ENCODE results near the gene PCBP3. TPM values are rescaled to one million over a fixed set of nuclear protein-coding genes. Genes with fewer than 3 reads are reported as not detected.

PCBP3 gene
- total RNA-seq, 1 donor: 7.0 TPM

DNA sequence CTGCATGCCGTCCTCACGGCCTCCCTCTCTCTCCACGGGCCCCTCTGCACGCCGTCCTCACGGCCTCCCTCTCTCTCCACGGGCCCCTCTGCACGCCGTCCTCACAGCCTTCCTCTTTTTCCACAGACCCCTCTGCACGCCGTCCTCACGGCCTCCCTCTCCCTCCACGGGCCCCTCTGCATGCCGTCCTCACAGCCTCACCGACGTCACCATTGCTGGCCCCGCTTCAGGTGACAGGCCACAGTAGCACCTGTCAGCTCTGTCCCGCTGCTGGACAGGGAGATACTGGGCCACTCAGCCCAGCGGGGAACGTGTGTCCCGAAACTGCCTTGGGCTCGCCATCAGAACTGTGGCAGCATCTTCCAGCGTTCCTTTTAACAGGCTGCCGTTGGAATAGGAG, 255.3 kb downstream of the PCBP3 start:
- no peak for DNase-seq (ENCODE audit: low read depth in 2 of 3, low spot score in 2 of 3)

GRCh38 chr21:45899317-45900033, 255.9 kb downstream of the PCBP3 start:
- no peak for DNase-seq (ENCODE audit: low read depth in 2 of 3, low spot score in 2 of 3)

DNA sequence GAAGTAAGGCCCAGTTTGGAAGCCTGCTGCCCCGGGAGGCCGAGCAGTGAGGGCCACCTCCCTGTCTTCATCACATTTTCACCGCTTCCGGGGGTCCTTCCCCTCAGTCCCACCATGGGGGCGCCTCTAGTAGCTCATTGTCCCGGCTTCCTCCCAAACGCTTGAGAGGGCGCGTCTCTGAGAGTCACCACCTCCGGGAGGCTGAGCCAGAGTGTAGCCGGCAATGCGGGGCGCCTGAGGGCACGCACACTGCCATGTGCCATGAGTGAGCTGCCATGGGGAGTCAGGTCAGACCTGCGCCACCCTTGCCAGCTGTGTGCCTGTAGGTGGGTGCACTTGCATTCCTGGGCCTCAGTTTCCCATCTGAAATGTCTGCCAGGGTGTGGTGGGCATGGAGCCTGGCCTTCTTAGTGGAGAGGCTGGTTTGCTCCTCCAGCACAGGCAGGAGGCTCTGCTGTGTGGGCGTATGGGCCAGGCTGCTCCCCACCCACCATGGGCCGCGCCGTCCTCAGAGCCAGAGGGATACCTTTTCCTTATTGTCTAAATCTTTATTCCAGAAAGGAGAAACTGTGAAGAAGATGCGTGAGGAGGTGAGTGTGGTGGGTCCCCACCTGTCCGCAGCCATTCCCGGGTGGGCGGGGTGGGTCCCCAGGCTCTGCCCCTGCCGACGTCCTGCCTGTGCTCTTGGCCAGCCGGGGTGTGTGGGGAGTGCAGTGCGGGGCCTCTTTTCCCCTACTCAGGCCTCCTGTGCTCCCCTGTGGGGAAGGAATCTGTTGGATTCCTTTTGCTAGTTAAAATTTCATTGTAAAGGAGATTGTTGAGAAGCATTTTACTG, 256.7 kb downstream of the PCBP3 start:
- DNase-seq (ENCODE audit: low read depth in 2 of 3, low spot score in 2 of 3): no peak

GRCh38 chr21:45901061-45901690, 257.7 kb downstream of the PCBP3 start:
- DNase-seq (ENCODE audit: low read depth in 2 of 3, low spot score in 2 of 3): no peak

DNA sequence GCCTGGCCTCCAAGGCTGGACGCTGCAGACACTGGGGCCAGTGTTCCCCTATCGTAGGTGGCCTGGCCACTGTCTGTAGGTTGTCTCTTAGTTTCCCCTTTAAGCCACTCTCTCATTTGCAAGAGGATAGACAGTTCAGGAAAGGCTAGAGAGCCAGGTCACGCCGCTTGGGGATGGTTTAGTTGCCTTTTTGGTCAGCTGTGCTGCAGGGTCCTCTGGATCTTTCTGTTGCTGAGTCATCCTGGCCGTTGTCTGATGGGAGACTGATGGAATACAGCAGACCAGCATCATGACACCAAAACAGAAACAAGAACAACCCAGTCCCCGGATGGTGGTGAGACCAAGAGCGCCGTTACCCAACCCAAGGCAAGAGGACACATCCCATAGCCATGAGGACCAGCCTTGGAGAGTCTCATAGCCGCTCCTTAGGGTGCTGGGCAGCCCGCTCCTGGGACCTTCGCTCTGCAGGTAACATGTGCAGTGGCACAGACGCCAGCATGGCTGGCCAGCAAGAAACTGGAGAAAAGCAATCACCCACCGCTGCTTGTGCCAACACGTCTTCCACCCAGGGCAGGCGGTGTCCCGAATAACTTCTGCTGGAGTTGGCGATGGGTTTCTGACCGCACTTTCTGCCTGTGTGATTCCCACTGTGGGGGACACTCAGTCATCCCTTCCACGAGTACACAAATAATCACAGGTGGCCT, 258.9 kb downstream of the PCBP3 start:
- no peak for DNase-seq (ENCODE audit: low read depth in 2 of 3, low spot score in 2 of 3)

- no peak for DNase-seq (ENCODE audit: low read depth in 2 of 3, low spot score in 2 of 3)
Measured at GRCh38 chr21:45905196-45905595, 261.7 kb downstream of the PCBP3 start.

DNA sequence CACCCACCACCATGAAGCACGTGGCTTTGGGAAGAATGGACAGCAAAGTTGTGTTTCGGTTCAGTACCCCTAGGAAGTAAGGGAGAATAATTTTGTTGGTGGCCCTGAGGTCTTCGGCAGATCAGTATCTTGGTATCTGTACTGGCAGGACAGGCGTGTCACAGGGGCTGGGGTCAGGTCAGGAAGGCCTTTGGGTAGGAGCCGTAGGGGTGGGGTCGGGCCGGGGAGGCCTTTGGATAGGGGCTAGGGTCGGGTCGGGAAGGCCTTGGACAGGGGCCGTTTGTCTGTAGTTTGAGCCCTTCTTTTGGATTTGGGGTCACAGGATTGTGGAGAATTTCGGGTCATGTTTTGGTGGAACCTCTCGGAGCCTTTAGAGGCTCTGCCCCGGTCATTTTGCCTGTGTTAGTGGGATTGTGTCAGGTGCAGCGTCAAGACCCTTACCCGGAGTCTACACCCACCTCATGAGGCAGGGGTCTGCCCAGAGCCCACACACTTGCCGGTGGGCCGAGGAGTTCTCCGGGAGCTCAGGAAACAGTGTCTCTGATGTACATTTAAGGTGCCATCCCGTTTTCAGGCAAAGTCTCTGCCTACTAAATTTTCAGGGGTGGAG, 262.8 kb downstream of the PCBP3 start:
- no peak for DNase-seq (ENCODE audit: low read depth in 2 of 3, low spot score in 2 of 3)

DNA sequence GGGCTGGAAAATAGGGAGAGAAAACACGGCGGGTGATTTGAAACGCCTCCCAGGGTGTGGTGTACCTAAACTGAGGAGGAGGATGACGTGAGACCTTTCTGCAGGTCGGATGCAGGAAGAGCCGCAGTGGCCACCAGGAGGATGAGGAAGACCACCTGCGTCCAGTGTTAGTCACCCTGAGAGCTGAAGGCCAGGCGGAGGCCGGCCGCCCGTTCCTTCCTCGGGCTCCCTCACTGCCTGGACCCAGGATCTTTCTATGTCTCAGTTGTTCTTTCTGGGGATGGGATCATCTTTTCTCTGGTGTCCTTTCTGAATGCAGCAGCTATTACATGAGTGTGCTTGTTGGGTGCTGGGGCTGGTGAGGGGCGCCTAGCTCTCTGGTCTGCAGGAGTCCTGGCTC, 263.3 kb downstream of the PCBP3 start:
- no peak for DNase-seq (ENCODE audit: low read depth in 2 of 3, low spot score in 2 of 3)

- no peak for DNase-seq (ENCODE audit: low read depth in 2 of 3, low spot score in 2 of 3)
Measured at GRCh38 chr21:45908536-45909237, 265.2 kb downstream of the PCBP3 start.

DNA sequence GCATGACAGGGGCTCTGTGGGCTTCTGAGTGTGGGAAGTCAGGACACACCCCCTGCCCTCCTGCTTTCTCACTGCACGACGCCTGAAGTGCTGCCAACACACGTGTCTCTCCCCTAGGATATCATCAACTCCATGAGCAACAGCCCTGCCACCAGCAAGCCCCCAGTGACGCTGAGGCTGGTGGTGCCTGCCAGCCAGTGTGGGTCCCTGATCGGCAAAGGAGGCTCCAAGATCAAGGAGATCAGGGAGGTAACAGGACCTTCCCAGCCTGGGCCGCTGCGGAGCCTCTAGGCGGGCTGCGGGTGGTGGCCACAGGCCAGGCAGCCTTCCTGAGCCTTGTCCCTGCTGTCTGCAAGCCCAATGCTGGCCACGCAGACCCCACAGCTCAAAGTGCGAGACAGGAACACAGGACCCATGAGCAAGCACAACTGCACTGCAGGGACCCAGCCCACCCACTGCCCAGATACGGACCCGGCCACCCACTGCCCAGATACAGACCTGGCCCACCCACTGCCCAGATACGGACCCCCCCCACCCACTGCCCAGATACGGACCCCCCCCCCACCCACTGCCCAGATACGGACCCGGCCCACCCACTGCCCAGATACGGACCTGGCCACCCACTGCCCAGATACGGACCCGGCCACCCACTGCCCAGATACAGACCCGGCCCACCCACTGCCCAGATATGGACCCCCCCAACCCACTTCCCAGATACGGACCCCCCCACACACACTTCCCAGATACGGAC, 265.9 kb downstream of the PCBP3 start:
- DNase-seq (ENCODE audit: low read depth in 2 of 3, low spot score in 2 of 3): no peak

DNA sequence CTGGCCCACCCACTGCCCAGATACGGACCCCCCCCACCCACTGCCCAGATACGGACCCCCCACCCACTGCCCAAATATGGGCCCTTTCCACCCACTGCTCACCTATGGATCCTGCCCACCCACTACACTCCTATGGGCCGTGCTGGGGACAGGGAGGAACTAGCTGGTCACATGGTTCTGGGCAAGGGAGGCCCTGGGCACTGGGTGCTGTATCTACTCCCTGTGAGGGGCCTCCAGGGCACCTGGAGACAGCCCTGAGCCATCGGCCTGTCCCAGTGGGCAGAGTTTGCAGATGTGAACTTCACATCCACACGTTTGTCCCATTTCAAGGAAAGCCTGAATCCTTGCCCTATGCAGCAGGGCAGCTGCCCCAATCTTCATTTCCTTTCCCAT, 266.6 kb downstream of the PCBP3 start:
- no peak for DNase-seq (ENCODE audit: low read depth in 2 of 3, low spot score in 2 of 3)

DNA sequence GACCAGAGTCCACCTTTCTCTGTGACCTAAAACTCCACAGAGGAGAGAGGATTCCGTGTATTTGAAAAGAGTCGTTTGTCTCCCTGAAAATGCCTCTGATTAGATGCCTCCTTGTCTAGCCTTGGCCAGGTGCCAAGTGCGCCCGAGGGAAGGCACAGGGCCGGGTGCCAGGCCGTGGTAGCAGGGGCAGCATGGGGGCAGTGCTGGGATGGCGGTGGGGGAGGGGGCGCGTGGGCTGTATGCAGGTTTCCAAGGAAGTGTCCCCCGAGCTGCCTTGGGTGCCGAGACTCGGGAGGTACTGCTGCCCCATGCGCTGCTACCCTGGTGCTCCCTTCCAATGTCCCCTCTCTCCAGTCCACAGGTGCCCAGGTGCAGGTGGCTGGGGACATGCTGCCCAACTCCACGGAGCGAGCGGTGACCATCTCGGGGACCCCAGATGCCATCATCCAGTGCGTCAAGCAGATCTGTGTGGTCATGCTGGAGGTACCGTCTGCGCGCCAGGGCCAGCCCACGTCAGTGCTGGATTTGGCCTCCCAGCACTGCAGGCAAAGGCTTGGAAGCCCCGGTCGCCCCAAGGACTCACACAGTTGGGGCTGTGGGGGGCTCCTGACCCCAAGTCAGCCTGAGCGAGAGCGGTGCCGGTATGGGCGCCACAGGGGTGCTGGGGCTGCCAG, 267.2 kb downstream of the PCBP3 start:
- DNase-seq (ENCODE audit: low read depth in 2 of 3, low spot score in 2 of 3): no peak

DNA sequence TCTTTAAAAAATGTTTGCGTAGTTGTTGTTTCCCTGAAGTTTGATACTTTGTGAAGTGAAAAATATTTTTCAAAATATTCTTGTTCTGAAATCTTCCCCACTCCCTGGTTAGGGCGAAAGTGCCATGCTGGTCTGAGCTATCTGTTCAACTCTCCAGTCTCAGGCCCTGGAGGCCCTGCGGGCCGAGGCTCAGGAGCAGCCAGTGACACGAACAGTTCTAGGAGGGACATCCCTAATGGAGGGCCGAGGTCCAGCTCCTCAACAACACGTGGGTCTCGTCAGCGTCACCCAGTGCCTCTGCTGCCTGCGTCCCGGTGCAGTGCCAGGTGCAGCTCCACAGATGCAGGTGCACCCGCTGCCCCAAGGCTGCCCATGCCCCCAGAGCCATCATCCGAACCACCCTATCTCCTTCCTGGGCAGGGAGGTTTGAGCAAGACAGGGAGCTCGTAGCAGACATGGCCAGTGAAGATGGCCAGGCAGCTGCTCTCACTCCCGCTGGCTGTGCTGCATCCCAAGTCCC, 268.3 kb downstream of the PCBP3 start:
- no peak for DNase-seq (ENCODE audit: low read depth in 2 of 3, low spot score in 2 of 3)

DNA sequence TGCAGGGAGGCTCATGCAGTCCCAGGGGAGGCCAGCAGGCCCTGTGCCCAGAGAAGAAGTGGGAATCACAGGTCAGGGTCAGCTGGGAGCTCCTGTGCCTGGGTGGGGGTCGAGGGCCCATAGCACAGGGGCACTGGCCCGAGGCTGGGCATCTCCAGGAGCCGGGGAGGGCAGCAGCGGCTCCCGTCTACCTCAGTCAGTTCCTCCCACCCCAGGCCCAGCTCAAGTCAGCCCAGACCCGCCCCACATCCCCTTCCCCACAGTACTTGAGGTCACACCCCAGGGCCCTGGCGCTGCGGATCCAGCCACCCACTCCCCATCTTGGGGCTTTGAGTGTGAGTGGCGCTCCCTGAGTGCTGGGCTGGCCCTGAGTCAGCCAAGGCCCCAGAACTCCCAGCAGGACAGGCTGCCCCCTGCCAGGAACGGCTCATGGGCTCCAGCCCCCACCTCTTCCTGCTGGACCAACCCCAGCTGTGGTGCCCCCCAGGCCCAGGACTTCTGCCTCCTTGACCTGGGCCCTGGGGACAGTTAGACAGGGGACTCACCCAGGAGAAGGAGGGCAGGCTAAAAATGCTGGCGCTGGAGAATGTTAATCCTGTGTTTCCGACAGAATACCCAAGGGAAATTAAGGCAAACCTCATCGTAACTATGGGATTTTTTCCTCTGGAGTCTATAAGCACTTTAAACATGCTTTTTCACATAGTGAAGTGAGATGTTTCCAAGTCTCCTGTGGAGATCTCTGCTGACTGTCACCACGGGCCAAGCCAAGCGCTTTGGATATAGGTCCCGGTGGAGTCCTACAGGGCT, 269.3 kb downstream of the PCBP3 start:
- no peak for DNase-seq (ENCODE audit: low read depth in 2 of 3, low spot score in 2 of 3)

GRCh38 chr21:45913418-45913765, 269.9 kb downstream of the PCBP3 start:
- DNase-seq (ENCODE audit: low read depth in 2 of 3, low spot score in 2 of 3): no peak

DNA sequence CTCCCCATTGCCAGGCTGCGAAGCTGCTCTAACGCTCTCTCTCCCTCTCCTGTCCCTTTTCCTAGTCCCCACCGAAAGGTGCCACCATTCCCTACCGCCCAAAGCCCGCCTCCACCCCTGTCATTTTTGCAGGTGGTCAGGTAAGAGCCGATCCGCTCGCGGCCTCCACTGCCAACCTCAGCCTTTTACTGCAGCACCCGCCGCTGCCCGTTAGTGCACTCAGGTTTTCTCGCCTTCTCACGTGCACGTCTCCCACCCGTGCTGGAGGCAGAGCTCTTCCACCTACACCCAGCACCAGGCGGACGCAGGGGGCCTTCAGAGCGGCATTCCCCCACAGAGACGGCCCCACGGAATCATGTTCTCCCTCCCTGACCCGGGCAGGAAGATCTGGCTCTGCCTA, 270.4 kb downstream of the PCBP3 start:
- DNase-seq (ENCODE audit: low read depth in 2 of 3, low spot score in 2 of 3): no peak

- no peak for DNase-seq (ENCODE audit: low read depth in 2 of 3, low spot score in 2 of 3)
Measured at GRCh38 chr21:45914321-45914845, 270.9 kb downstream of the PCBP3 start.
